ENCODE results near the gene MATN1.
A peak's percentile ranks its signal among the peaks of the same experiment; 100 is the strongest.

The MATN1 gene

DNA sequence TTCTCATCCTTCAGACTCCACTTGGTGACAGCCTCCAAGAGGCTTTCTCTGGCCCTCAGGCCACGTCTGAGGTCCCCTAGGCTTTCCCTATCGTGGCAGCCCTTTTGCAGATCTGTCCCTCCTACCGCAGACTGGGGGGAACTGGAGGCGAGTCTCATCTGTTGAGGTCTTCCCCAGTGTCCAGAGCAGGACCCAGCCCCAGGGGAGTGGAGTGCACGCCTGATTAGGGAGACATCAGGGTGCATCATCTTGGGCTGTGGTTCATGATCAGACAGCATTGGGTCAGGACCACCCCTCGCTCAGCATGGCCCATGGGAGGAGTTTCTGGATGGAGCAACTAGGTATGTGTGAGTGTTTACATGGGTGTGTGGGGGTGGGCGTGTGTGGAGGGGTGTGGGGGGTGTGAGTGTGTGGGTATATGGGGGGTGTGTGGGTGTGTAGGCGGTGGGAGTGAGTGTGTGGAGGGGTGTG, 8.5 kb upstream of the MATN1 start:
- no peak for DNase-seq (ENCODE audit: low read depth)

DNA sequence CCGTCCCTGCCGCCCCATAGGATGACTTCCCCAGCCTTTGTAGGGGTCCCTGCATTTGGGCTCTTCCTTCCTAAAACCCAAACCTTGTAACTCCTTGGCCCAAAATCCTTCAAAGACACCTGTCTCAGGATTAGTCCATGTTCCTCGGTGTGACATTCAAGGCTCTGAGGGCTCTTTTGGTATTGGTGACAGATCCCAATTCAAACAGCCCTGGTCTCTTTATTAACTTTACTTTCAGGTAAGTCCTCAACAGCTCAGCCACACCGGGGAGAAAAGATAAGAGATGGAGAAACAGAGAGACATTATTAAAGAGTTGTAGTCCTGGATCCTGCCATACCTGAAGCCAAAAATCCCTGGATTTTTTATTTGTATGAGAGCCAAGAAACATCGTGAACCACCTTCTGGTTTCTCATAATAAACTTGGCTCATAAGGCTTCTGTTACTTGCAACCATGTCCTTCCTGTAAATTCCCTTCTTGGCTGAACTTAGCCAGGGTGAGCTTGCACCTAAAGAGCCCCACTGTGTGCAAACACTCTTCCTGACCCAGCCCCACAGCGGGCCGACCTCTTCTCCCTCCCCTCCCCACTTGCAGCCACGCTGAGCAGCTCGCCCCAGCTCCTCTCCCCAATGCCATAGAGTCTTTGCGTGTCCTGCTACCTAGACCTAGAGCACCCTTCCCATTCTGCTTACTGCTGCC, 7.9 kb upstream of the MATN1 start:
- no peak for DNase-seq (ENCODE audit: low read depth)

DNA sequence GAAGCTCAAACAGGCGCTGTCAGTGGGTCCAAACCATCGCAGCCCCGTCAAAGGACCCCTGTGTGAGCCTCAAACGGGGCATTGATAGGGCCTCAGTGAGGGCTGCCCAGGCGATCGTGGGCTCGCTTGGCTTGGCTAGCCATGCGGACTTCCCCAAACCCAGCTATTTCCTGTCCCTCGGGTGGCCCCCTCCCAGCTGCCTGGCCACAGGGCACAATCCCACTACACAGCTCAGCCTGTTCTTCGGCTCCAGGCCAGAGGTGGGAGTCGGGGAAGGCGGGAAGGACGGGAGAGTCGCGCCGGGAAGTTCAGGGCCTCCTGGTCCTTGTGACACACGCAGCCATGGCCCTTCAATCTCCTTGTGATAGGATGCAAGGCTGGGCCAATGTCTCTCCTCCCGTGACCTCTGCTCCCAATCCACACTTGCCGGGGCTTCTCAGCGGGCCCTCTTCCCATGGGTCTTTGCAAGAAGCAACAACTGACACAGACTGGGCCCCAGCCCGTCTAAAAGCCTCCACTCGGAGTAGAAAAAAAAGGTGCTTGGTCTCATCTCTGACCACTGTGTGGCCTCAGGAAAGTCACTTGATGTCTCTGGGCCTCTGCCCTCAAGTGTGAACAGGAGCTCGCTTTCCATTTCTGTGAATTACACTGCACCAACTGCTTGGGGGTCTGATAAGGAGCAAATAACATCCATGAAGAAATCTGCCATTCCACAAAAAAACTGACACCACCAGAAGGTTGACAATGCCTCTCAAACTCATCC, 7.1 kb upstream of the MATN1 start:
- no peak for DNase-seq (ENCODE audit: low read depth)

DNA sequence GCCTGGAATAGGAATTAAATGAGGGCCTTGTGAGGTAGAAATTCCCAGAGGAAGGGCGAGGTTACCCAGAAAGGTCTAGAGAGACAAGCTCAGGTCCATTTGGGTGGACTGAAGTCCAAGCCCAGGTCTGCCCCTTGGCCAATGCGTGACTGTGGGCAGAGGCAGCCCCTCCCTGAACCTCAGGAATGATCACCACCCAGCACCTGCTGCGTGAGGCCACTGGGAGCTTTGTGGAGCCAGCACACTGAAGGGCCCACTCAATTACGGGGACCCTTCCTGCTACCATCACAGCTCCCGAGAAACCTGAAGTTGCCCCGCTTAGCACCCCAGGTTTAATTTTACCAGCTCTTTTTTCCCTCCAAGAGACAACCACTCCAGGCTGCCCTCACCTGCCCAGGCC, 6.5 kb upstream of the MATN1 start:
- no peak for DNase-seq (ENCODE audit: low read depth)

DNA sequence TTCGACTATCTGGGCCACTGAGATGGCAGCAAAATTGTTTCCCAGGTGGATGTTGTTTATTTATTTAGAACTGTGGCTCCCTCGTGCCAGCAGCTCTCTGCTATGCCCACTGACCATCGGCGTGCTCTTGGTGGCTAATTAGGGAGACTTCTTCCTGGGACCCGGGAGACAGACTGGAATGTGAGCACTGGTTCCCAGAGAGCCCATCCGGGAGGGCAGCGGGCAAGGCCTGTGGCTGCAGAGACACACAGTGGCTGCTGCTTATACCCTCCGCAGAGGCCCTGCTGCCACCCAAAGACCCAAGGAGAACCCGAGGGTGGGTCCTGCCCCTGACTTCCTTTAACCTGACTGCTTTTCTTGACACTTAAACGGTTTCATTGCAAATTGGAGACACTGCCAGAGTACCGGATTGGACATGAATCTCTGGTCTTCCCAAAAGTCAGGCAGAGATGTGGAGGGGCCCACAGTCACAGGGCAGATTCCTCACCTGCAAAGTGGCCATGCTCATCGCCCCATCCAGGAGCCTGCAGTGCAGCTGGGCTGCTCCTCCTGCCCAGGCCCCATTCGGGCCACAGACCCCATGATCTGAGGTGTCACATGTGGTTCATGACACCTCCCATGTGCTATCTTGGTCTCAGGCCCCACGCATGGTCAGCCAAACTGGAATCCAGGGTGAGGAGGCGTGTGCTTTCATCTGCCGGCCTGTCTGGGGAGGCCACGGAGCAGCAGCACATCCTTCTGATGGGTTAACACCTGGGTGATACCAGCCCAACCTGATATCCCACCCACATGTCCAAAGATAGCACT, 5.7 kb upstream of the MATN1 start:
- no peak for DNase-seq (ENCODE audit: low read depth)

DNA sequence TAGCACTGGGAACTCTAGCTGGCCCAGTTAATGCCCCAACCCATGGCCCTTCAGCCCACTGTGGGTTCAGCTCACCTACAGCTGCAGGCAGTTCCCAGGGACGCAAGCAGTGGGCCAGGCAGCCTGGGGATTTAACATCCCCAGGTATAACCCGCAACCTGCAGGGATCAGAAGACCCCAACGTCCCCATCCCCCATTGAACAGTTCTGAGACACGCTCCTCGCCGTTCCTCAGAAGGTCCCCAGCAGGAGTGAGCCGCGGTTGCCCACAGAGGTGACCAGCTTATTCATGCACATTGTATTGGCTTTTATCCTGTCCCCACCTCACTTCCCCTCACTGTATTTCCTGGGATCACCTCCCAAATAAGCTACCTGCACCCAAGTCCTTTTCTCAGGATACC, 5.0 kb upstream of the MATN1 start:
- DNase-seq (ENCODE audit: low read depth): no peak

DNA sequence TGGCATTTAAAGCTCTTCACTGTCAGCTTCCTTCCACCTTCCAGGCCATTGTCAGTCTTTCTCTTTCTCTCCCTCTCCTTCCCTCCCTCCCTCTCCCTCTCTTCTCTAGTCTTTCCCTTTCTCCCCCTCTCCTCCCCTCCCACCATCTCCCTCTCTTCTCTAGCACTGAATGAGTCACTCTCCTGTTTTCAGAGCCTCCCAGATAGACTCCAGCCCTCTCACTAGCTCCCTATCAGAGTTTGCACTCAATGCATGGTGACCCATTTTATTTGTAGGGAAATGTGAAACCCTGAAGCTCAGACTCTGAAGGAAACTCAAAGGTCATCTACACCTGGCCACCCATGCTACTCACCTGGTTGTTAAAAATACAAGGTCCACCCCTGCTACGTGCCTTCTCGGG, 4.4 kb upstream of the MATN1 start:
- peak; percentile 75 for DNase-seq (ENCODE audit: low read depth)

DNA sequence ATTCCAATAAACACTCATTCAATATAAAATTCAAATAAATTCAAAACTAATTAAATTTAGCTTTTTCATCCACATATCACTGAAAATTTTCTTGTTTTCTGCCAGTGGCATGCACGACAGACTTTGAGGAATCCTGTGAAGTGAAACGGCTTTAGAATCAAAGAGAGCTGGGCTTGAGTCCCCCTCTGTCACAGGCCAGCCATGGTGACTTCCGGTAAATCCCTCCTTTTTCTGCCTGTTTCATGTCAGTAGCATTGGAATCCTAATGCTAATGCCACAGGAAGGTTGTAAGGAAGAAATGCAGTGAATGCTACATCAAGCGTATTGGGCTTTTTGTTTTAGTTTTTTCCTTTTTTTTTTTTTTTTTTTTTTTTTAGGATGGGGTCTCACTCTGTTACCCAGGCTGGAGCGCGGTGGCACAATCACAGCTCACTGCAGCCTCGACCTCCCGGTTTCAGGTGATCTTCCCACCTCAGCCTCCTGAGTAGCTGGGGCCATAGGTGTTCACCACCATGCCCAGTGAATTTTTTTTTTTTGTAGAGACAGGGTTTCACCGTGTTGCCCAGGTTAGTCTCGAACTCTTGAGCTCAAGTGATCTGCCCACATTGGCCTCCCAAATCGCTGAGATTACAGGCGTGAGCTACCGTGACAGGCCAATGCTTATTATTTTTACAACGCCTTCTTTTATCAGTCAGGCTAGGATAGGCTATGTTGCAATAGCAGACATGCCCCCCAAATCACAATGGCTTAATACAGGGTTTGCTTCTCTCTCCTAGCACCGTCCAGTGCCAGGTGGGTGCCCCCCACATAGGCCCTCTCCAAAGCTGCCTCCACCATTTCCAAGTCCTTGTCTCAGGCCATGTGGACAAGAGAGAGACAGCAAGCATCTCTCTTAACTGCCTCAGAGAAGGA, 3.6 kb upstream of the MATN1 start:
- DNase-seq (ENCODE audit: low read depth): no peak

DNA sequence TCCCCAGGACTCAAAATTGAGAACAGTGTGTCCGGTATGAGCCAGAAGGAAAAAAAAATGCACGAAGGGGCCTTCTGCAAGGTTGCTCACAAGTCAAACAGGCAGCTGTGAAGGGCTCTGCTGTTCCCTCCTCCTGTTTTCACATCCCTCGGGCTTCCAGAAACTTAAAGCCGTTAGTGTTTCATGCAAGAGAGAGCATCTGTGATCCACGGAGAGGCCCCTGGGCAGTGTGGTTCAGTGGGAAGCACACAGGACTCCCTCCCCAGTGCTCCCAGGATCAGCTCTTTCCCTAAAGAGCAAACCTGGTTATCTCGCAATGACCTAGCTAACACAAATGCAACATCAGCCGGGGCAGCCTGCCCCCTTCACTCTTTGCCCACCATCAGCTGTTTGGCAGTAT, 2.9 kb upstream of the MATN1 start:
- DNase-seq (ENCODE audit: low read depth): no peak

DNA sequence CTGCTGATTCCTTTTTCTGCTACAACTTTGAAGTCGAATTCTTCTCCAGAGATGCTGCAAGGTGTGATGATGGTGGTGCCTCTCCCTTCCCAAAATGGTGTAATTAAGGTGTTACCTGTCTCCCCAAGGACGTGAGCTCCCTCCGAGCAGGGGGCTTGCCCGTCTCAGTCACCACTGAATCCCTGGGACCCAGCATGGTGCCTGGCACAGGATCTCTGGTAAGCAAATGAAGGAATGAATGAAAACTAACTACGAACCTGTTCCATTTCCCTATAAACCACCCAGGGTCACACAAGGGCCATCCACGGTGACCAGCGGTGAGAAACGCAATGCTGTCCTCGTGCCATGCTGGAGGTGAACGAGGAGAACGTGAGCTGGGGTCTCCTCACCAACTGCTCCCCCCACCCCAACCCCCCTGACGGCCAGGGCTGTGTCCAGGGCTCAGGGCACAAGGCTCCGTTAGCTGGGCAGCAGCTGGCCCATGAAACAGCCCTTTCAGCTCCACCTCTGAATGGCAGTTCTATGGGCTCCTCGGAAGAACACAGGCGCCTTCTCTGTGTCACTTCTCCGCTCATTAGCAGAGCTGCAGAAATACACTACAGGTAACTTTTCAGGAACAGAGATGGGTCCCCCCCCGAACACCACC, 2.2 kb upstream of the MATN1 start:
- no peak for DNase-seq (ENCODE audit: low read depth)

DNA sequence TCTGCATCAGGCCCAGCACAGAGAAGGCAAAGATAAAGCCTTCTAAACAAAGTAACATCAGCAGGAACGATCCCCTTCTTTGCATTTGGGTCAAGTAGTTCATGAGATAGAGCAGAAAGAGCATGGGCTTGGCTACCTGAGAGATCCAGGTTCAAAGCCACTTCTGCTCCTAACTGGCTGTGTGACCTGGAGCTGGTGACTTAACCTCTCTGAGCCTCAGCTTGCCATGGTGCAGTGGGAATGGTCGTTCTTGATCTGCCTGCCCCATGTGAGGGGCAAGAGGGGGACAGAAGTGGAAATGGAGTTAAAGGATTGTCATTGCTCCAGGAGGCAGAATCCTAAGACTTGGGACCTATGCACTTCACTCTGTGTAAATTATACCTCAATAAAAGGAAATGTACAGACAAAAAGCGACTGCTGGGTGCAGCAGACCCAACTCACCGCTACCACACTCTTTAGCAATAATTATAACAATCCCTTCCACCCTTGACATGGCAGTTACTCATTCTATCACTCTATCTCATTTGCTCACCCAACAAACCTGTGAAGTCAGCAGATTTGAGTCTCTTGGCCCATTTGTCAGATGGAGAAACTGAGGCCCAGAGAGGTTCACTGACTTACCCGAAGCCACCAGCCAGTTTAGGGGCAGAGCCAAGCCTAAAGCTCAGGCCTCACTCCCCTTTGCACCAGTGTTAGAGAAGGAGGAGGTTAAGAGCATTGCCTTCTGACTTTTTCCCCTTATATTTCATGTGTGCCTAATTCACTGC, 1.5 kb upstream of the MATN1 start:
- no peak for DNase-seq (ENCODE audit: low read depth)

DNA sequence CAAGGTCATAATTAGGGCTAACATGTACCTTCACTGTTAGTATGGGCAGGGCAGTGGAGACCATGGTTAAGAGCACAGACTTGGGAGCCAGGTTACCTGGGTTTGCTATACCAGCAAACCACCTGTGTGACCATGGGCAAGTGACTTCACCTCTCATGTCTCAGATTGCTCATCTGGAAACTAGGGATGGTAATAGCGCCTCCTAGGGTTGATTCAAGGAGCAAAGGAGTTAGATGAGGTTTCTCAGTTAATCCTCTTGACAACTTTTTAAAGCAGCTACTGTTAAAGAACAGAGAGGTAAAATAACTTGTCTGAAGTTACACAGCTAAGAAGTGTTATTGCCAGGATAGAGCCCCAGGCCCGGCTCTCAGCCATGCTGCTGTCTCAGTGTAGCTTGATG, 790 bp upstream of the MATN1 start:
- DNase-seq (ENCODE audit: low read depth): no peak

DNA sequence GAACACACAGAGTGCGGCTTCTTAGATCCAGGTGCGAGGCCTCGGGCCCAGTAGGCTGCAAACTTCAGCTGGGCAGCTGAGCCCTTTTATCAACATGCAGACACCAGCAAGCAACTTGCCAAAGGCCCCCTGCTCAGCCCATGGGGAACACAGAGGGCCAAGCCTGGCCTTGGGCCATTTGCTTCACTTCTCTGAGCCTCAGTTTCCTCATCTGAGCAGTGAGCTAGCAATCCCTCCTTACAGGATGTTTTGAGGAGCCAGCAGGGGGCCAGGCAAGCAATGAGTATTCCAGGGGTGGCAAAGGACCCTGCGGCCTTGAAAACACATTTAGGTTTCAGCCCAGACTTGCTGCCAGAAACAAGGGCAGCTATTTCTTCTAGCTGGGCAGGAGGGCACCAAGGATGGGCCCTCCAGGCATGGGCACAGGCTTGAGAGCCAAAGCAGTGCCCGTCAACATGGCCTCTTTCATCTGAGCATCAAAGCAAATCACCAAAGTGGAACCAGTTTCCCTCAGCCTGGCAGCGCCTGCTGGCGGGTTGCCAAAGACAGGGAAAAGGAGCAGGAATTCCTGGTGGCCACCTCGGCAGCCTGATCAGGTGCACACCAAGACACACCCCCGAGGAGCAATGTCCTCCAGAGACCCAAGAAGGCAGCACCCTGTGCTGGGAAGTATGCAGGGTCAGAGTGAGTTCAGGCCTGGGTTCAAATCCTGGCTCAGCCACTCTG, 1.4 kb downstream of the MATN1 start:
- DNase-seq (ENCODE audit: low read depth): no peak

DNA sequence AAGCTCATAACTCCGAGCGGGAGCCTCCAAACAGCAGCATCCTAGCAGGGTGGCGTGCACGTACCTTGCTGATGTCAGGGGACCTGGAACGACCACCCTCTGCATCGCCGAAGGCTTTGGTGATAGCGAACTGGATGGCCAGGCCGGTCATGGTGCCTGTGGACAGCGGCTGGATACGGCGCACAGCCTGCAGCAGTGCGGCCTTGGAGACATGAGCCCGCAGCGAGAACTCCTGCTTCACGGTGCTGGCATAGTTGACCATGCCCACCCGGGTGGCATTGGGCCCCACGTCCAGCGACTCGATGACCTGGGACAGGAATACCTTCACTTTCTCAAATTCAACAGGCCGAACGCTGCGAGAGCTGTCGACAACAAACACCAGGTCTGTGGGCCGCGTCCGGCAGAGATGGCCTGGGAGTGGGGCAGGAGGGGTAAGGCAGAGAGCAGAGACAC, 2.0 kb downstream of the MATN1 start:
- no peak for DNase-seq (ENCODE audit: low read depth)

DNA sequence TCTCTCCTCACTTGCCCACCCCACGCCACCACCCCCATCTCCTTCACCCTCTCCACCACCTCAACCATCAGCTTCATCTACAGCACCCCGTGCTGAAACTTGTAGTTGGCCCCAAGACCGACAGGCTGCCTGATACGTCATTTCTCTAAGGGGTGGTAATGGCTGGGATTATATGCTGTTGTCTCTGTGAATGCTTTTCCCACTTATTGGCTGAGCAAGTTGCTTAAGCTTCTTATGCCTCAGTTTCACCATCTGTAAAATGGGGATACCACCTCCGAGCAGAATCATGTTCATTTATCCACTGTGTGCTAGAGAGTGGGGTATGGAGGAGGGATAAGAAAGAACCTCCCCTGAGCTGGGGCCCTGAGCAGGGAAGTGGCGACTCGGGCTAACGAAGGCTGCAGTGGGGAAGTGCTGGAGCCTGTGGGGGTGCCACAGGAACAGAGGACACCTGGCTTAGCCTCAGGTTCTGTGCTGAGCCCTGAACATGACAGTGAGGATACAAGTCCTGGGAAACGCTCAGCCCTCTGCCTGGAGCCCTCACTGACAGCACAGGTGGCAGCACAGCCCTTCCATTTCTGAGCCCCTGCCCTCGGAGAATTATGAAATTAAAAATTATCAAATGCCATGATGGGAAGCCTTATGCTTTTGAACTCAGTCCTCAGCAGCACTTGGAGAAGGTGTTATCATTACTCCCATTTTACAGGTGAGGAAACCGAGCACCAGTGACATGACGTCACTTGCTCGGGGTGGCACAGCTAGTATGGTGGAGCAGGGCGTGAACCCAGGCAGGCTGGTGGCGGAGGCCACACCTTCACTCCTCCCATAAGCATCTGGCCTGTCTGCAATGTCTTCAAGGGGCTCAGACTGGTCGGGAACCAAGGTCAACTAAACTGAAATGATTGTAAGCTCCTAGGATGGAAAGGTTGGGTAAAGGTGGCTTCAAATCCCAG, 2.8 kb downstream of the MATN1 start:
- DNase-seq (ENCODE audit: low read depth): no peak

DNA sequence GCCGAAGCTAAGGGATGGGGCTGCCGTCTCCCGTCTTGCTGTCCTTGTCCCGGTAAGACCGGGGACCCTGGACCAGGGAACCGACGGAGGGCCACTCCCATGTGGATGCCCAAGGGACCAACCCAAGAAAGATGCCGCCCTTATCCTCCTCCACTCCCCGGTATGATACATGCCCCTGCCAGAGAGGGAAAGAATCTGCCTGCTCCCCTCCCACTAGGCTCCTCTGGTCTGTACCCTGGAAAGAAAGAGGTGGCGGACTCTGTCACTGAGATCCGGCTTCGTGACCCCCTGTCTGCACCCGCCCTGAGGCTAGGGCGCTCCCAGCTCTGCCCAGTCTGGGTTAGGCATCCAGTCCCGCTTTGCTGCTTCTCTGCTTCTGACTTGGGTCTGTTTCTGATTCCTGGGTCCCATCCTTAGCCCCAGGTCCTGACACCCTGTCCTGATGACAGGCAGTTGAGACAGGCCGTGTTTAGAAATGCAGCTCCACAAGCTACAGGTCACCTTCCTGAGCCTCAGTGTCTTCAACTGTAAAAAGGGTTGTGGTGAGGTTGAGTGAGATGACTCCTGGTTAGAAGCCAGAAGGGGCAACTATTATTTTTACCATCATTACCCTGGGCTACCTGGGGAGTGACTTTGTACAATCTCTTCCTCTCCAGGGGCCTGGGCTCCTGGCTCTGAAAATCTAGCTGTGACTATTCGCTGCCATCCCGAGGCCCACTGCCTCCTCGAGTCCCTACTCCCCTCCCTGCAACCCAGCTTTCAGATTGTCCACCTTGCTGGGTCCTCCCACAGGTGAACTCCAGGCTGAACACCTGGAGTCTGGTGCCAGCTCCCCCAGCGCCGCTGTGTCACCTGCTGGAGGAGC, 3.7 kb downstream of the MATN1 start:
- no peak for DNase-seq (ENCODE audit: low read depth)

DNA sequence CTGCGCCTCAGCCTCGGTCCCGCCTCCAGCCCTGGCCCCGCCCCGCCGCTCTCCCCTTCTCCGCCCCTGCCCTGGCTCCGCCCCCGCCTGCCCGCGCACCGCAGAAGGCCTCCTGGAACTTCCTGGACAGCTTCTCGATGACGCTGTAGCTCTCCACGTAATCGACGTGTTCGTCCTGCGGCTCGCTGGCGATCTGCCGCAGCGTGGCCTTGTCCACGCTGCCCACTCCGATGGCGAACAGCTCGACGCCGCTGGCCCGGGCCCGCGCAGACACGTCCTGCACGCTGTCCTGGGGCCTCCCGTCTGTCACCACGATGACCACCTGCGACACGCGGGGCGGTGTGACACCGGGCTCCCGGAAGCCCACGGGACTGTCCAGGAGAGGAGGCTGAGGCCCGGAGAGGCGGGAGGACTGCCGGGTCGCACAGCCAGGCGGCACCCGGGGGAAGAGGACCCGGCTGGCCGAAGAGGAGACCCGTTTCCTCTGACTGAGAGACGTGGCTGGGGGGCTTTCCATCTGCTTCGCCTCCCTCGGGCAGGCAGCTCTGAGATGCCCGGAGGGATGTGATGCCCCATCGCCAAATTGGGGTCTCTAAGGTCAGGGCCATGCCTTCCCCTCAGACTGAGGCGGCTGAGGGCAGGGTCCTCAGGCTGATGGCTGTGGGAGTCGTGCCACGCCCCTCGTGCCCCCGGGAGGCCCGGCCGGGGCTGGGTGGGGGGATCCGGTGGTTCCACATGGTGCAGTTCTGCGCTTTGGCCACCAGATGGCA, 4.6 kb downstream of the MATN1 start:
- DNase-seq (ENCODE audit: low read depth): peak; percentile 97
